Spleen (tissue), 11 donors: ENCODE data around the gene METTL4. TPM values are rescaled to one million over a fixed set of nuclear protein-coding genes. Genes with fewer than 3 reads are reported as not detected.

ENCODE experiments used
- DNase-seq: peaks from one replicate; pipeline ENCODE4 v3.0.0-alpha.2; 2020
- H3K27ac ChIP-seq, 8 donors: fragments of 200-600 bp; sonication (generic) in 7 of 8; 1 replicate in 4 of 8; 2 replicates in 4 of 8; pipeline versions ENCODE4 v1.5.0 to v1.8.0; 2016 to 2021; ENCODE audit warnings: inconsistent platforms in 4 of 8, mild to moderate bottlenecking in 4 of 8, moderate library complexity in 1 of 8
- H3K27me3 ChIP-seq, 7 donors: fragments of 200-600 bp; sonication (generic) in 6 of 7; replicated peaks in 1 of 7; 1 replicate in 4 of 7; 2 replicates in 3 of 7; pipeline versions ENCODE4 v1.5.0 to v1.8.0; 2016 to 2021; ENCODE audit warnings: inconsistent platforms in 3 of 7, mild to moderate bottlenecking in 1 of 7
- H3K36me3 ChIP-seq, 6 donors: fragments of 200-600 bp; sonication (generic) in 5 of 6; 1 replicate in 4 of 6; 2 replicates in 2 of 6; pipeline versions ENCODE4 v1.5.0 to v1.8.0; 2016 to 2021; ENCODE audit warnings: inconsistent platforms in 2 of 6
- H3K4me1 ChIP-seq, 6 donors: fragments of 200-600 bp; sonication (generic) in 5 of 6; 1 replicate in 3 of 6; 2 replicates in 3 of 6; pipeline versions ENCODE4 v1.5.0 to v1.8.0; 2016 to 2021; ENCODE audit warnings: inconsistent platforms in 3 of 6
- H3K4me3 ChIP-seq, 8 donors: fragments of 200-600 bp; sonication (generic) in 7 of 8; 1 replicate in 4 of 8; 2 replicates in 4 of 8; pipeline versions ENCODE4 v1.5.0 to v1.8.0; 2016 to 2021; ENCODE audit warnings: inconsistent platforms in 4 of 8, mild to moderate bottlenecking in 4 of 8, moderate library complexity in 2 of 8
- H3K9me3 ChIP-seq, 8 donors: fragments of 200-600 bp; sonication (generic) in 7 of 8; 1 replicate in 4 of 8; 2 replicates in 4 of 8; pipeline versions ENCODE4 v1.5.0 to v1.8.0; 2016 to 2021; ENCODE audit warnings: inconsistent platforms in 4 of 8
- POLR2A ChIP-seq, 3 donors: fragments of 450-650 bp; IDR thresholded peaks; one replicate each; pipeline ENCODE4 v1.5.1; 2017; ENCODE audit warnings: antibody characterized with exemption in 3 of 3, mild to moderate bottlenecking in 1 of 3
- POLR2AphosphoS5 ChIP-seq, 3 donors: sonication (generic); formaldehyde crosslinking; IDR thresholded peaks; one replicate each; pipeline ENCODE4 v1.5.1; 2017; ENCODE audit warnings: antibody characterized with exemption in 3 of 3
- WGBS, 5 donors: extraction: QIAGEN DNeasy Blood & Tissue Kit in 3 of 5; methylation state at CpG; one replicate each; pipeline versions ENCODE4 v1.1.5 to v1.1.7; 2013 to 2018; 5-methylcytosine and 5-hydroxymethylcytosine counted together
- intact Hi-C: fragments of 100-400 bp; cut with DNase I; formaldehyde crosslinking; loops from one replicate; pipeline ENCODE4 v1.15.0; 2023; ENCODE audit warnings: low total_unique reads
- polyA plus RNA-seq, 3 donors: library from polyadenylated mRNA; stranded (reverse); fragments of 200-250 nt; gene quantifications; one replicate each; pipeline ENCODE4 v1.2.1, GENCODE V29; 2013
- total RNA-seq, 7 donors: library from RNA; depleted of rRNA in 3 of 7; stranded (reverse); fragments of >200 nt in 3 of 7; fragmentation: NEBNext Ultra II Directional in 4 of 7; extraction: Animal tissue kit (Norgen Biotek cat#: 25700) in 4 of 7; gene quantifications; one replicate each; pipeline versions ENCODE4 v1.1.0 to v1.2.1, GENCODE V29; 2016 to 2021
- TF ChIP-seq, protein P1 (sequence below), 11 experiments: fragments of 200-600 bp in 7 of 11; fragments of 450-650 bp in 4 of 11; sonication (generic) in 4 of 11; IDR thresholded peaks in 8 of 11; conservative IDR thresholded peaks in 3 of 11; 1 replicate in 7 of 11; 2 replicates in 4 of 11; pipeline versions ENCODE4 v1.4.0 to v1.8.0; 2016 to 2021; ENCODE audit warnings: antibody characterized with exemption in 11 of 11, inconsistent platforms in 4 of 11, mild to moderate bottlenecking in 1 of 11
- donor health status: healthy with polysubstance abuse.
- donor health status: DM: no; HTN: no; CAD: no; lungs with moderate emphysema.
- donor health status: DM: no; HTN: no; CAD: no.
- donor health status: Bipolar disorder and iron deficiency.
- donor health status: healthy.
- donor health status: DM: no; HTN: no; CAD: no.
- donor health status: DM: yes; HTN: yes; CAD: no.

The METTL4 gene
- total and polyA plus RNA-seq, 10 donors, result 9.1 to 30.8 (median 14.9) TPM

DNA sequence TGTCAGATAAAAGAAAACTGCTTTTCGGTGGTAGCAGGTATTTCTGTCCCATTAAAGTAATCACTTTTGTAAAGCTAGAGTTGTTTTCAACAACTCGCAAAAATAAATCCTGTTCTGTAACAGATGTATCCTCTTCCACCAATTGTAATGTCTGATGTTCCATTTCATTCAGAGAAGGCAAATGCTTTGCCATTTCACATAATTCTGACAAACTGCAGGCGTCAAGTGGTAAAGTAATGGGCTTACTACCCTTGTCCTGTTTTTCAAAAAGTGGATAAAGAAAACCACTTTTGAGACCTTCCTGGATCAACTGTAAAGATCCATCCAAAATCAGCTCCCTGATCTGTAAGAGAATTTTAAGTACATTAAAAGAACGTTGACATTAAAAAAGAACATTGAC, 16.6 kb downstream of the METTL4 start:
- Histone ChIP-seq H3K27ac (no peak overlapping the region), H3K36me3 (peaks cover 0 to 50% (median 21%) of the 10 kb centered on the region in 6 donors), H3K9me3 (no peaks in the 10 kb centered on the region), H3K27me3 (no peaks in the 10 kb centered on the region), H3K4me1 (no peaks in the 10 kb centered on the region), H3K4me3 (no peak overlapping the region)
- intact Hi-C loops, result no loop called here
- 88 to 93% (median 90%) methylated on average over 4 of the region's 4 CpGs for WGBS, 5 donors
- TF ChIP-seq POLR2A (IDR thresholded peaks at IDR 0.05), result no peak
- no peak for DNase-seq

DNA sequence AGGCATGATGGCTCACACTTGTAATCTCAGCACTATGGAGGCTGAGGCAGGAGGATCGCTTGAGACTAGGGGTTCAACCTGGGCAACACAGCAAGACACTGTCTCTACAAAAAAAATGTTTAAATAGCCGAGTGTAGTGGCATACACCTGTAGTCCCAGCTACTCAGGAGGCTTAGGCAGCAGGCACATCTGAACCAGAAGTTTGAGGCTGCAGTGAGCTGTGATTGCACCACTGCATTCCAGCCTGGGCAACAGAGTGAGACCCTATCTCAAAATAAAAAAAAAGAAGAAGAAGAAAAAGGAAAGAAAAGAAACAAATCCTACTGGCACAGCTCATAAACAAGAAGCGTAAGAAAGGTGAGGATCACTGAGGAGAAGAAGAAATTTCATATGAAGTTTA, 19.9 kb downstream of the METTL4 start:
- Histone ChIP-seq H3K4me3 (no peak overlapping the region), H3K4me1 (peaks cover 0 to 9% (median 0%) of the 10 kb centered on the region in 6 donors), H3K36me3 (peaks cover 0 to 75% (median 32%) of the 10 kb centered on the region in 6 donors), H3K27ac (no peak overlapping the region), H3K9me3 (no peaks in the 10 kb centered on the region), H3K27me3 (no peaks in the 10 kb centered on the region)
- 82 to 96% (median 88%) methylated on average over 3 of the region's 3 CpGs for WGBS, 5 donors
- no peak for TF ChIP-seq POLR2A (IDR thresholded peaks at IDR 0.05)
- no peak for TF ChIP-seq POLR2AphosphoS5 (IDR thresholded peaks at IDR 0.05)
- TF ChIP-seq, protein P1, sequence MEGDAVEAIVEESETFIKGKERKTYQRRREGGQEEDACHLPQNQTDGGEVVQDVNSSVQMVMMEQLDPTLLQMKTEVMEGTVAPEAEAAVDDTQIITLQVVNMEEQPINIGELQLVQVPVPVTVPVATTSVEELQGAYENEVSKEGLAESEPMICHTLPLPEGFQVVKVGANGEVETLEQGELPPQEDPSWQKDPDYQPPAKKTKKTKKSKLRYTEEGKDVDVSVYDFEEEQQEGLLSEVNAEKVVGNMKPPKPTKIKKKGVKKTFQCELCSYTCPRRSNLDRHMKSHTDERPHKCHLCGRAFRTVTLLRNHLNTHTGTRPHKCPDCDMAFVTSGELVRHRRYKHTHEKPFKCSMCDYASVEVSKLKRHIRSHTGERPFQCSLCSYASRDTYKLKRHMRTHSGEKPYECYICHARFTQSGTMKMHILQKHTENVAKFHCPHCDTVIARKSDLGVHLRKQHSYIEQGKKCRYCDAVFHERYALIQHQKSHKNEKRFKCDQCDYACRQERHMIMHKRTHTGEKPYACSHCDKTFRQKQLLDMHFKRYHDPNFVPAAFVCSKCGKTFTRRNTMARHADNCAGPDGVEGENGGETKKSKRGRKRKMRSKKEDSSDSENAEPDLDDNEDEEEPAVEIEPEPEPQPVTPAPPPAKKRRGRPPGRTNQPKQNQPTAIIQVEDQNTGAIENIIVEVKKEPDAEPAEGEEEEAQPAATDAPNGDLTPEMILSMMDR (IDR thresholded peaks at IDR 0.05 in 8 of 11, conservative IDR thresholded peaks at IDR 0.05 in 3 of 11), result no peak
- intact Hi-C loops, result no loop called here
- DNase-seq, result no peak

- TF ChIP-seq POLR2AphosphoS5 (IDR thresholded peaks at IDR 0.05) (no peak), POLR2A (IDR thresholded peaks at IDR 0.05) (no peak)
- TF ChIP-seq, protein P1 (IDR thresholded peaks at IDR 0.05 in 8 of 11, conservative IDR thresholded peaks at IDR 0.05 in 3 of 11), result no peak
Measured at GRCh38 chr18:2549462-2549861, 21.8 kb downstream of the METTL4 start.

DNA sequence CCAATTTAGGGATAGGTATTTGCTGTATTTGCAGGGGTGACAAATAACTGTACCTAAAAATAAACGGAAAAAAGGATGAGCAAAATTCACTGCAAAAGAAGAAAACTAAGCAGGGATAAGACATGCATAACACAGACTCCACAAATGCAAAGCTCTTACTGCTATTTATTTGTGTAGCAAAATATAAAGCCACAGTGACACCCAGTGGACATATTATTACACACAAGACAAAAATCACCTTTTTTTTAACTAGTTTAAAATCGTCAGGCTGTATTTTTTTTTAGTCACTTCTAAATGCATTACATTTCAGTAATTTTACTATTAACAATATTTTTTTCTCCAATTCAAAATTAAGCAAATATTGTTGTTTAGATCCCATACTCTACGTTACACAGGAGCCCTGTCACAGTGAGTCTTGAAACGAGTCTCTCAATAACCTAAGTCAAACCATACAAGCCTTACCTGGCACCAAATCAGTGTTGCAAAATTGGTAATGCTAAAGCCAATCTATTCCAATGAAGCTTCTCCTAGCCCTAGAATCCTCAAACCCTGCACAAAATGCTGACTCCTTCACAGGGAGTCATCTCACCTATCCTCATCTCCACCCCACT, 23.7 kb downstream of the METTL4 start:
- TF ChIP-seq POLR2A (IDR thresholded peaks at IDR 0.05), result no peak
- TF ChIP-seq, protein P1 (IDR thresholded peaks at IDR 0.05 in 8 of 11, conservative IDR thresholded peaks at IDR 0.05 in 3 of 11), result peak in 10 of 11 experiments; percentile 16 to 59 (median 53)
- no peak overlapping the region for H3K4me3 ChIP-seq
- WGBS, 5 donors, result 60 to 67% (median 61%) methylated on average over 4 of the region's 4 CpGs
- H3K9me3 ChIP-seq, result no peaks in the 10 kb centered on the region
- no peak overlapping the region for H3K27ac ChIP-seq
- peaks cover 0 to 10% (median 0%) of the 10 kb centered on the region in 6 donors for H3K4me1 ChIP-seq
- intact Hi-C loops, result loop anchor here (10.0 kb wide), 3 partner anchors 213 to 1683 kb away; no protein-coding TSS in a partner anchor
- DNase-seq, result no peak
- no peaks in the 10 kb centered on the region for H3K27me3 ChIP-seq
- peaks cover 0 to 74% (median 30%) of the 10 kb centered on the region in 6 donors for H3K36me3 ChIP-seq

More at GRCh38 chr18:2549462-2549861, 21.8 kb downstream of the METTL4 start:
- Histone ChIP-seq H3K27ac (no peak overlapping the region), H3K4me1 (peaks cover 0 to 9% (median 0%) of the 10 kb centered on the region in 6 donors), H3K4me3 (no peak overlapping the region), H3K27me3 (no peaks in the 10 kb centered on the region), H3K9me3 (no peaks in the 10 kb centered on the region), H3K36me3 (peaks cover 0 to 82% (median 31%) of the 10 kb centered on the region in 6 donors)
- no peak for DNase-seq
- WGBS, 5 donors, result 95 to 100% (median 100%) methylated on average over 2 of the region's 2 CpGs
- intact Hi-C loops, result loop anchor here (10.0 kb wide), 3 partner anchors 215 to 1685 kb away; no protein-coding TSS in a partner anchor
